ENCODE data around the gene TSPAN9.

The TSPAN9 gene

DNA sequence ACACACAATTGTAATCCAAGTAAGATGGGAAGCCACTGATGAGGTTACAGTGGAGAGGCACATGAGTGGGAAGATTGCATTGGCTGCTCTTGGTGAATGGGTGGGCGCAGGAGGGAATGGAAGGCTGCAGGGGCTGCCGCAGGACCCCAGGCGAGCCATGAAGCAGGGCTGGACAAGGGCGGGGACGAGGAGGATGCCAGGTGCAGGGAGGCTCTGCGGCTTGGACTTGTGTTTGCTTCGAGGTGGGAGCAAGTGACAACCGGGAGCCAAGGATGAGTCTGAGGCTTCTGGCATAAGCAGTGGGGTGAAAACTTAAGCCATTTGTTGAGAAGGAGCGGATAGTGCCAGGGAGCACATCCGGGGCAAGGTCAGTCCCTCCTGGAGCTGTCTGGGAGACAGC is 115.0 kb downstream of the TSPAN9 start:
- no peak for DNase-seq

DNA sequence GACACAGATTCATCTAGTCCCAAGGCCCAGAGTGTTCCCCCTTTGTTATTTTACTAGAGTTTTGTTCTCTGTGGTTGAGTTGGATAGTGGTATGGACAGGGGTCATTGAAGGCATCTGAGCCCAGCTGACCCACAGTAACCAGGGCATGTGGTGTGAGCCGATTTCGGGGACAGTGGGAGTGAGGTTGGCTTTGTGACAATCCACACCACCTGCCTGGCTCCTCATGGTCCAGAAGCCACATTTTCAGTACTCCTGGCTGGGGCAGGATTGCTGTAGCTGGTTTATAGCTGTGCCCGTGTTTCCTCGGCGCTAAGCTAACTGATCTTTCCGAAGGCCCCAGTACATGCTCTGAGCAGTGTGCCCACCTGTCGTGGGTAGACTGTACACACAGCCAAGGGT is 116.0 kb downstream of the TSPAN9 start:
- no peak for DNase-seq

DNA sequence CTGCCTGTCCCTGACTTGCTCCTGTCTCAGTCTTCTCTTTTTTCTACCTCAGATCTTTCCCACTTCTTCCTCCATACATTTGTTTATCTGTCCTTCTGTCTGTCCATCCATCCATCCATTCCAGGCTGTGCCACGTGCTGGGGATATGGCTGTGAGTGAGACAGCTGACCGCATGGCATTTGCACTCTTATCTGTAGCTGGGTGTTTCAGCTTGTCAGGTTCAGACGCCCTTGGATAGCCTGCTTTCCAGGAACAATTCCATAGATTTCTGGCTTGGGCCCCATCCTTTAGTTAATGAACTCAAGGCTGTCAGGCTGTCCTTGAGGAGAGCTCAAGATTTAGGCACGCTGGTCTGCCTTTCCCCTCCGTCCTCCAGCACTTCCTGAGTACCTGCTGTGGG is 116.6 kb downstream of the TSPAN9 start:
- no peak for DNase-seq

DNA sequence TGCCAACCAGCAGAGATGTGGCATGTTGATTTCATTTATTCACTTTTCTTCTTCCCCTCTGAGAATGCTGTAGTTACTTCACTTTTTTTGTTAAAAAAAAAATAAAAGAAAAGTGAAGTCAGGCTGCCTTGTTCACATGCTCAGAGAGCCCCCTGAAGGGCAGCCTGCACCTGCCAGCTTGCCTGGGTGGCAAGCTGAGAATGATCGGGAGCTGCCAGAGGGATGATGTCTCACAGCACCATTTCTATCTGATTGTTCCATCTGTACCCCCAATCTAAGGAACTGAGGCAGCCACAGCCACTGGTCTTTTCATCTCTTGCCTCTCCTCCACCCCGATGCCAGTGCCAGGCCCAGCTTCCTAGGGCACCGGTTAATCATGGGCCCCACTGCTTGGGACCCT is 118.2 kb downstream of the TSPAN9 start:
- DNase-seq, result no peak

DNA sequence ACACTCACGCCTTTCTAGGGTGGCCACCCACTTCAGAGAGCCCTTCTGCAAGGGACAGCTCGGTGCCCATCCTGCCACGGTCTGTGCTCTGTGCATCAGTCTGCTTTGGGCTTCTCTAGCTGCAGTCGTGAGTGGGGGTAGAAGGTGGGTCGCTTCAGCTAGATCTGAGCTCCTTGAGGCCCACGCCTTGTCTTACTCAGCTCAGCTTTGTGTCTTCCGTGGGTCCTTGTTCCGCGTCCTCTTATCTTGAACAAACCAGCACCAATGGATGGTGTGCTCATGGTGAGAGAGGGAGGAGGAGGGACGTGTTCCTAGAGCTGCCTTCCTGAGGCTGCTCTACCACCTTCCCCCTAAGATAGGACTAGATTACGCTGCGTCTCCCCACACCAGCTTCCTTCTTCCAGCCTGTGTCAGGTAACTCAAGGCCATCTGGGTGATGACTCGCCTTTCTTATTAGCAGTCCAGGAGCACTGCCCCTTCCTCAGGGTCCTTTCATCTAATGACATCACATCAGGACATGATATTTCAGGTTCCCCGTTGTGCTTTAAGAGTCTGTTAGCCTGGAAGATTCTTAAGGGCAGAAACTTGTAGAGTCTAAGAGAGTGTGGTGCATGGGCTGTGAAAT is 118.8 kb downstream of the TSPAN9 start:
- no peak for DNase-seq

DNA sequence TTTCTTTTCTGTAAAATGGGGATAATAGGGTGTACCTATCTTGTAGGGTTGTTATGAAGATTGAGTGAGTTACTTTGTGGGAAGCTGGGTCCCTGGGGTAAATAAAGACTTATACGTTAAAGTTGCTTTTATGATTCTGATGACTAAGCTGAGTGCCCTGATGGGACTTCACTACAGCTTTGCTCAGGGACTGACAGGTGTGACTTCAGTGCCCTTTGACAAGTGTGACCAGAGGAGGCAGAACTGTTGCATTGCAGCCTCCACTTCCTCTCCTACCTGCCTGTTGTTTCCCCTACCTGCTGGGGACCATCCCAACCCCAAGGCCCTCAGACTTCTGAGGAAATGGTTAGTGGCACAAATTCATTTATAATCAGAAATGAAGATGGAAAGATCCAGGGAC is 119.3 kb downstream of the TSPAN9 start:
- no peak for DNase-seq

DNA sequence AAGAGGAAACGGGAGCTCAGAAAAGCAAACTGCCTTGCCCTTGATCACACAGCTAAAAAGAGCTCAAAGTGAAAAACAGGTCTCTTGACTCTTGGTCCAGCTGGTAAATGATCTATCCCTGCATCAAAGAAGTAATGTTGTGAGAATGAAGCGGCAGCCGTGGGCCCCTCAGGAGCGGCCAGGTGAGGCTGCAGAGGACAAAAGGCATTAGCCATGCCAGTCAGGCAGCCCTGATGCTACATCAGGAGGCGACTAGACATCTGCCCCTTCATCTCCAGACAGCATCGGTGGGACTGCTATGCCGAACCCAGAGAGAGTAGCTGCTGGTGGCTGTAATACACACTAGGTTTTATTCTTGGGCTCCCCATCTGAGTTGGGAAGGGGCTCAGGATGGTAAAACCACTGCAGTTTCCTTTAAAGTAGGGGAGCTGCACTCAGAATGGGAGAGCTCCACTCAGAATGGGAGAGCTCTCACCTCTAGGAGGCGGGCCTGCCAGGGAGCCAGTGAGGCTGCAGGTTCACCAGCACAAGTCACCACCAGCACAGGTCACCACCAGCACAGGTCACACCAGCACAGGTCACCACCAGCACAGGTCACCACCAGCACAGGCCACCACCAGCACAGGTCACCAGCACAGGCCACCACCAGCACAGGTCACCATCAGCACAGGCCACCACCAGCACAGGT is 120.1 kb downstream of the TSPAN9 start:
- DNase-seq, result no peak

DNA sequence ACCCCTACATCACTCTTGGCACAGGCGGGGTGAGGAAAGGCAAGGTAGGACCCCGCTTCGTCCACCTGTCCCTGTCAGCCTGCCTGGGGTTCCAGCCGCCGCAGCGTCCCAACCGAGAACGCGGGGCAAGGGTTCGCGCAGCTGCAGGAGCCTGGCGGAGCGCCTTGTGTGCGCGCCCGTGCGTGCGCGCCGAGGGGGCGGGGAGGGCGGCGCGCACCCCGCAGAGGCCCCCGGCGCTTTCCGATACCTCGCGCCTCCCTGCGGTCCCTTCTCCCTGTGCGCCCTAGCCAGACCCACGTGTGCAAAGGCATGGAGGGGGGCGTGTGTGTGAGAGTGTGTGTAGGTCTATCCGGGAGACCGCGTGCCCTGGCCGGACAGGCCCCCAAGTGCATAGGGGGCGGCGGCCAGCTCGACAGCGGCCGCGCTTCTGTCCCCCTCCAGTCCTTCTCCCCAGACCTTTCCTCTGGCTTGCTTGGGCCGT is 122.4 kb downstream of the TSPAN9 start:
- no peak for DNase-seq

DNA sequence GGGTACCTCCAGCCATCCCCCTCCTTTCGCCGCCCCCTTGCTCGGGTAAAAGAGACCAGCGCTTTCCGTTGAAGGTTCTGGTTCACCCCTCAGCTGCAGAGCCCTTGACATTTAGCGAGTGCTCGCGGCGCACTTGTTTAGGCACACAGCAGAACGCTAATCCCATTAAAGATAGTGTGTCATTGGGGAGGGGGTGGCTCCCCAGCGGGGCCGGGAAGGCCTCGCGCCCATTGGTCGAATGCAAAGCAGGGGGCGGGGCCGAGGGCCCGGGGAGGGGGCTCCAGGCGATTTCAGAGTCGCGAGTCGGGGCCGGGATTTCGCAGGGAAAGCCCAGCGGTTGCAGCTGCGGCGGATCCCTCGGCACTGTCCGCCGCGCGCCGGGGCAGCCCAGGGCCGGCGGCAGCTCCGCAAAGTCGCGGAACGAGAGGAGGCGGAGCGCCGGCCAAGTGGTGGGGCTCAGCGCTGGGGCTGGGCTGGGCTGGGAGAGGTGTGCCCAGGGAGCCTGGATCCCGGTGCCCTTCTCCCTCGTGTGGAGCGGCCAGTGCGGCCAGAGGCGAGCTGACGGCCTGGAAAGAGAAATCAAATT is 122.9 kb downstream of the TSPAN9 start:
- no peak for DNase-seq

DNA sequence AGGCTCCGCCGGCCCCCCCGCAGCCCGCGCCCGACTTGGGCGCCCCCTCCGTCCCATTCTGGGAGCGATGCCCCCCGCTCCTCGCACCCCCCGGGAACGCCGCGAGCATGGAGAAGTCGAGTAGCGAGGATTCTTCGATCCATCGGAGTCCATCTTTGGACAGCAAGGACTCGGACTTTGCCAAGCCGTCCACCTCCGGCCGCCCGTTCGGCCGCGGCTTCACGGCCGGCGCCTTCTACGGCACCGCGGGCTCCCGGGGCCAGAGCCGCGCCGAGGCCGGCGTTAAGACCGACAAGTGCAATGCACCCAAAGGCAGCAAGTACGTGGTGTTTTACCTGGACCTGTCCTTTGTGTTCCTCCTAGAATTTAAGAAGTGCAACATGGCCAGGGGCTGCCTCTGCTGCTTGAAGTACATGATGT is 123.6 kb downstream of the TSPAN9 start:
- no peak for DNase-seq

DNA sequence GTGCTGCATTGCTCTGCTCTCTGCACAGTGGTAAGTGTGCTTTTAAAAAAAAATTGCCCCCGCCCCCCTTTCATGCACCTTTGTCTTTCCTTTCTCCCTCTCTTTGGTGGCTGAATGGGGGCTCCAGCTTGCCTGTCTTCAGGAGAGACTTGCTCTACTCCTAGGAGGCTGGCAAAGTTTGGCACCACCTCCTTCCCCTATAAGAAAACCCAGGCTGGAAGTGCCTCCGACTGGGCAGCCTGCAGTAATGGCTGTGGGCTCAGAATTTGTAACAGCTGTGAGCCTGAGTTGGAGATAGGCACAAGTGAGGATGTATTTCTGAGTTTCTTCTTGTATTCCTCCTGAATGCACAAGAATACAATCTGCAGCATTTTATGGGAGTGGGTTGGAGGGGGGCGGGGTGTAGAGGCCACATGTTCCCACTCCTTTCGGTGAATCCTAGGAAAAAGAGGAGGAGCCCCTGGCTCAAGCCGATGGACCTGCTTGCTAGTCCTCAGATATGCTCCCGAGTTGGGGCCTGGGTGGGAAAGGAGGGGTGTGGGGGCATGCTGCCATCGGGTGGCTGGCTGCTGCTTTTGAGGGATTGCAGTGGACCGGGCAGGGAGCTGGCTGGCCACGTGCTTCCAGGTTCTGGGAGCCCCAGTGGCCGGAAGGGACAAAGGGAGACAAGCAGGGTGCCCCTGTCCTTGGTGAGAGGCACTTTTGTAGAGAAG is 124.3 kb downstream of the TSPAN9 start:
- no peak for DNase-seq

DNA sequence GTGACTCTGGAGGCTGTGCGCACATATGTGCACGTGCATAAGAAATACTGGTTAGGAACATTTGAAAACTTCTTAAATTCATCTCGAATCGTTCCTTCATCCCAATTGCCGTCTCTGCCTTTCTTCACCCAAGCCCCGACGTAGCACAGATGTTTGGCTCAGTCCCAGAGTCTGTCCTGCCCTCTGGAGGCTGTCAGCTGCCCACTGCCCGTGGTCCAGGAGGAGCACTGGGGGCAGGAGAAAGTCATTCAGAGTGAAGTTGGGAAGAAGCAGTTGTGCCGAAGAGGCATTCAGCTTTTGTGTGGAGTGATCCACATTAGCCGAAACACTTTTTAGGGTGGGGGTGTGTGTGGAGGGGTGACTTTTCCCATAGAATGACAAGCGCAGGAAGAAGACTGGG is 124.9 kb downstream of the TSPAN9 start:
- no peak for DNase-seq

DNA sequence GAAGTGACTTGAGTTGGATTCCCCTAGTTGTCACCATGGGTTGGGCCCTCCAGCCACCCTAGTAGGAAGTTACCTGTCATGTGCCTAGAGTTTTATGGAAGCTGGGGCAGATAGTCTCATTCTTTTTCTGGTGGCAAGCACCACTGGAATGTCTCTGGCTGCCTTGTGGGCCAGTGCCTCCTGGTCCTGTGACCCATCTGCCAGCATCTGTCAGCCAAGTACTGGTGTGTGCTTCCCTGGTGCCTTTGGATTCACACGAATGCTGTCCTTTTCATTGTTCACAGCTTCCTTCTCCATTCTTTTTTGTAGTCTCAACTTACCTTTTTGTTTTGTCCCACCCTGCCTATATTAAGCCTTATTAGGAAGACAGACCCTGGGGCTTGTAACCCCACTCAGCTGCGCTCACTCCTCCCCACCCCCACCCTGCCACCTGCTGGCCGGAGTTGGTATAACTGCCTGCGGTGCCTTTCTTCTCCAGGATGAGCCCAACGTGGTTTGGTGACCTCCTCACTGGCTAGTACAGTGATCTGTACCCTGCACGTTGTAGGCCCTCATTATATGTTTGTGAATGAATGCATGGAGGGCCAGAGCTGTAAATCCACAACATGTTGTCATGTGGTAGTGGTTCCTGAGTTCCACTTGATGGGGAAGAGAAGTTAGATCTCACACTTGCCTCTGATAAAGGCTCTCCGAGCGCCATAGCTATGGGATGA is 125.7 kb downstream of the TSPAN9 start:
- DNase-seq, result no peak

DNA sequence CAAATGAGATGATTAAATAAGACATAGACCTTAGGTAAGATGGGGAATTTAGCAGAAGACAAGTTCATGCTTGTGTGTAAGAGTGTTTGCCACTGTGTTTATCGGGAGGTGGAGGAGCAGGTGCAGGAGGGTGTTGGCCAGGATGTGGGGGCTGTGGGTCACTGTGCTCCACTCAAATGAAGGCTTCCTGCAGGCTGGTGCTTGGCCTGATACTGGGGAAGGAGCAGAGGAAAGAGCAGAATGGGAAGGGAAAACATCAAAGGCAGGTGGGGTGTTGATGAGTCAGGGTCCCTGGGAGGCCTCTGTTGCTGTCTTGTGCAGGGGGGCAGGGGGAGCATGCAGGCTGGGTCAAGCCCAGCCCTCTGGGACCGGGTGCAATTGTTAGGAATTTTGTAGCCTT is 126.5 kb downstream of the TSPAN9 start:
- no peak for DNase-seq

DNA sequence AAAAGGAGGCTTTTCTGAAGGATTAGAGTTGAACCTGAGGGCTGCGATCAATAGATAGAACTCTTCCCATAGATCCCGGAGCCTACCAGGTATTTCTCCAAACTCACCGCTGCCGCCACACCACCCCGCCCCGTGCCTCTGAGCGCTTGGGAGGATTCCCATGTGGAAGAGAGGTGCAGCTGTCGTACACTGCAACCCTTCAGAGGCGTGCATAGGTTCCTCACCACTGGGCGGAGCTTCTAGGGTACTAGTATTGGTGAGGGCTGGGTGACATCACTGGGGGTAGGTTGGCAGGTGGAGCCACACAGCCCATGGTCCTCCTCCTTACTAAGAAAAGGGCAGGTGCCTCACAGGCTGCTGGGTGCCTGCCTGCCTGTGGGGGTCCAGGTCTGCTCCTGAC is 127.0 kb downstream of the TSPAN9 start:
- no peak for DNase-seq

DNA sequence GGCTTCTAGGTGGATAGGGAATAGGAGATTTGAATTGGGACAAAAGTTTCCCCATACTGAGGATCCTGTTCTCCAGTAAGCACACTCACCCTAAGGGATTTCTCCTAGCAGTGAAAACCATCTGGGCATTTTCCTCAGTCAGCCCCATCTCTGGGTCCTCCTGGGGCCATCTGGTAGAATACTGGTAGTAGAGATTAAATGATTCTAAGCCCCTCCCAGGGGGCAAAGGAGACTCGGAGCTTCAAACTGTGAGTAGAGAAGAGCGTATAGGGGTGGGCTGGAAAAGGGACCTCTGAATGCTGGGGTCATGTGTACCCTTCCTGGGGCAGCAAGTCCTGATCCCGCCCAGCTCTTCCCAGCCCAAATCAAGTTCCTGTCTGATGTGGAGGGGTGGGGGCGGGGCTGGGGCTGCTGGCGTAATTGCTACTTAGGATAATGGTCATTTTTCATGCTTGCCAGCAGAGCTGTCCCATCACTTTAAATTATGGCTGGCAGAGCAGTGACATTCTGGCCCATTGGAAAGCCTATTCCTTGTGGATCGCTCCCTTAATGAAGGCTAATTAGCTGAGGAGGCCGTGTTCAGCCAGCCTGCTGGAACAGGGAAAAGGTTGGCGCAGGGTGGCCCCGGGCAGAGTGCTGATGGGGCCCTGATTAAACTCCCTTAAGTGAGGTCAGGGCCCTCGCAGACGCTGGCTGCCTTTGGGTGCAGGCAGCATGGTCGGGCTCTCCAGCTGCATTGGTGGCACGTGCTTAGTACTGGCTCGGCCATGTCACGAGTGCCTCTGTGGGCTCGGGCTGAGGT is 127.8 kb downstream of the TSPAN9 start:
- DNase-seq, result no peak

DNA sequence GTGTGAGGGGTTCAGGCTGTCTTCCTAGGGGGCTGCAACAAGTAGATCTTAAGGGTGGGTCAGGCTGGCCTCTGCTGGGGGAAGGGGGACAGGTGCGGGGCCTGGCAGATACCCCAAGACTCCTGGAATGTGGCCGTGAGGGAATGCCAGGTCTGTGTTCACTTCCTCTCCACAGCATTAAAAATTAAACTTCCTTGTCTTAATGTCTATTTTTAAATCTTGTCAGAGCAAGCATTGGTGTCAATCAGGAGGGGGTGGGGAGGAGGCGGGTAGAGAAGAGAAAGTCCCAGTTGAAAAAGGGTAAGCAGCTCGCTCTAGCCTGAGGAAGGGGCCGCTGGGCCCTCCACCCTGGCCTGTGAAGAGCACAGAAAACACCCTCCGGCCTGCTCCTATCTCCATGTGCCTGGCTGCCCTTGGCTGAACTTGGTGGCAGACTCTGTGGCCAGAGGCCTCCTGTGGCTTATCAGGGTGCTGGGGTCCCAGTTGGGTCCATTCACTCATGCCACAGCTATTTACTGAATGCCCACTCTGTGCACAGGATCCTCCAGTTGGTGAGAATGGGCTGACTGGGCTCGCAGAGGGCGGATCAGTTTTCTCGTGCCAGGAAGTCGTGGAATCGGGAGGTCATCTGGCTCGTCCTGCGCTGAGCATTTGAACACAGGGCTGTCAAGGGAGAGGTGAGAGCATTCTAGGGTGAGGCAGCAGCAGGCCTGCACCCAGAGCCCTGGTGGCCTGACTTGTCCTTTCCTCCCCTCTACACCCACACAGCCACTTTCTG is 128.8 kb downstream of the TSPAN9 start:
- no peak for DNase-seq

DNA sequence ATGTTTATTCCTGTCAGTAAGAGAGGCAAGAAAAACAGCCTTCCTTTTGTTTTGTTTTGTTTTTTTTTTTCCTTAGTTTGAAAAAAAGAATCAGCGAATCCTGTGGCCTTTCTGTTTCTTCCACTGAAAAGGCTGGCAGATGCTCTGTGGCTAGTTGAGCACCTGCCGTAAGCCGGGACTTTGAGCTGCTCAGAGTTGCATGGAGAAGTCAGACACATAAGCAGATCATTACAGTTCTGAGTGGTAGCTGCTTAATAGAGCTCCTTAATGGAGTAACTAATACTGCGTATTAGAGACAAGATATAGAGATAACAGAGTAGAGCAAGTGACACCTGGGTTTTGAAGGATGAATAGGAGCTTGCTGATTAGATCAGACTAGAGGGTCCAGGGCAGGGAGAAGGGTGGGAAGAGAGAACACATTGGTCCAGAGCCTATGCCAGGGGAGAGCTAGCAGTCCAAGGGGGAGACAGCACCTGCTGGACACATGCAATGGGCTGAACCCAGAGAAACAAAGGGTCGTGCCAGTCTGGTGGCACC is 129.4 kb downstream of the TSPAN9 start:
- DNase-seq, result no peak

DNA sequence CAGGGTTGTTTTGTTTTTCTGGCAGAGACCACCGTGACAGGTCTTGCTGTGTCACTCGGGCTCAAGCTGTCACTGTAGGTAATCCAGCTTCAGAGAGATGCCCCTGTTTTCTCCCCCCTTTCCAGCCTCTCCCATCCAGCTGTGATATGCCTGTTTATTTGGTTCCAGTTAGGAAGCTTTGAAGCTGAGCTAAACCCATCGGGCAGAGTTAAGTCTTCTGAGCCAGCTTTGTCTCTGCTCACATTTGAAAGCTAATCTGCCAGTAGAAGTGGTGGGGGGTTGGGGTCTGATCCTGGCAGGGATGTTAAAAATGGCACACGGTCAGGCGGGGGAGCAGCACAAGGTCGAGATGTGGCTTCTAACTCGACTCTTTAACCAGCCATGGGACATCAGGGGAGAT is 130.0 kb downstream of the TSPAN9 start:
- DNase-seq, result no peak

DNA sequence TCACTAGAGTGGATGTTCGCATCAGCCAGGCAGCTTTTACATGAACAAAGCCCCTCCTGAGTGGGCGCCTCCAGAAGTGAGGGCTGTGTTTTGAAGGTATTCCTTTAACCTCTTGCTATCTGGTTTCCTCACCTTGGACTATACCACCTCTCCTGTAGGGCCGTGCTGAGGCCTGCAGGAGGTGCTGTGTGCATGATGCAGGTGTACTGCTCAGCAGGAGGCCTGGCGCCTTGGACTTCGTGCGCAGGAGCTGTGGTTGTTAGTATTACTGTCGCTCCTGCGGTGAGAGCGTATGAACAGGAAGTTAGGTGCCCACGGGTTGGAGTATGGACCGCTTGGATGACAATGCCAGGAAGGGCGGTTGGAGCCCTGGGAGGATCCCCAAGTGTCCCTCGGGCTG is 130.7 kb downstream of the TSPAN9 start:
- no peak for DNase-seq

DNA sequence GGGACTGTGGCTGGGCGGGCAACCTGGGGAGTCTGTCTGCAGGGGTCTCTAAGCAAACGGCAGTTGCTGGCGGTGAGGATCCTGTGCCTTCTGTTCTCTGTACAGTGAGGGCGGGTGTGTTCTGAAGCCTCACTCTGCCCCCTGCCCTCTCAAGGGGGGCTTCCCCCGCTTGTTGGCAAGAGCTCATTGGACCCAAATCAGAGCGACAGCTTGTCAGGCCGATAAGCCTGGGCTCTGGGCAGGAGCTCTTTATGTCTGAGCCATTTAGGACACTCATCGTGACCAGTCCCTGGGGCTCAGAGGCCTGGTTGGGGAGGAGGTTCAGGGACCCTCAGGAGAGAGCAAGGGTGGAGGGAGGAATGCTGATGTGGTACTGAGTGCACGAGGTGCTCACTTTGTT is 136.0 kb downstream of the TSPAN9 start:
- no peak for DNase-seq

Measured in GDM1 (cell line).